Type B pancreatic cell (in vitro differentiated cells): Measurements from ENCODE around the gene CACNA1B. TPM values are rescaled to one million over a fixed set of nuclear protein-coding genes. Genes with fewer than 3 reads are reported as not detected.

ENCODE experiments used
- DNase-seq: peaks from one replicate; pipeline ENCODE4 v3.0.0; 2021; ENCODE audit warnings: mixed read lengths; ENCODE audit not compliant: unreplicated experiment; ENCODE audit errors: extremely low spot score
- H3K27ac Mint-ChIP-seq: 2 replicates; pipeline ENCODE4 v1.8.0; 2021; ENCODE audit warnings: mild to moderate bottlenecking, mixed read lengths
- H3K27me3 Mint-ChIP-seq: 2 replicates; pipeline ENCODE4 v1.8.0; 2021; ENCODE audit warnings: mixed read lengths
- H3K36me3 Mint-ChIP-seq: 2 replicates; pipeline ENCODE4 v1.8.0; 2021; ENCODE audit warnings: mixed read lengths
- H3K4me1 Mint-ChIP-seq: one replicate; pipeline ENCODE4 v1.8.0; 2021; ENCODE audit warnings: mixed read lengths; ENCODE audit not compliant: unreplicated experiment
- H3K4me3 Mint-ChIP-seq: 2 replicates; pipeline ENCODE4 v1.8.0; 2021; ENCODE audit warnings: mild to moderate bottlenecking, mixed read lengths
- H3K9me3 Mint-ChIP-seq: 2 replicates; pipeline ENCODE4 v1.8.0; 2021; ENCODE audit warnings: mixed read lengths
- total RNA-seq: library from RNA; stranded (reverse); gene quantifications from 2 replicates; pipeline ENCODE4 v1.2.1, GENCODE V29; 2021; ENCODE audit warnings: low replicate concordance
- TF ChIP-seq, protein P1 (sequence below): fragments of 200-600 bp; sonication (generic); conservative IDR thresholded peaks from 2 replicates; pipeline ENCODE4 v1.5.0; 2021; ENCODE audit warnings: antibody characterized with exemption, mild to moderate bottlenecking

The CACNA1B gene
- total RNA-seq, 1 donor from 2014 or later: 2.4 TPM

DNA sequence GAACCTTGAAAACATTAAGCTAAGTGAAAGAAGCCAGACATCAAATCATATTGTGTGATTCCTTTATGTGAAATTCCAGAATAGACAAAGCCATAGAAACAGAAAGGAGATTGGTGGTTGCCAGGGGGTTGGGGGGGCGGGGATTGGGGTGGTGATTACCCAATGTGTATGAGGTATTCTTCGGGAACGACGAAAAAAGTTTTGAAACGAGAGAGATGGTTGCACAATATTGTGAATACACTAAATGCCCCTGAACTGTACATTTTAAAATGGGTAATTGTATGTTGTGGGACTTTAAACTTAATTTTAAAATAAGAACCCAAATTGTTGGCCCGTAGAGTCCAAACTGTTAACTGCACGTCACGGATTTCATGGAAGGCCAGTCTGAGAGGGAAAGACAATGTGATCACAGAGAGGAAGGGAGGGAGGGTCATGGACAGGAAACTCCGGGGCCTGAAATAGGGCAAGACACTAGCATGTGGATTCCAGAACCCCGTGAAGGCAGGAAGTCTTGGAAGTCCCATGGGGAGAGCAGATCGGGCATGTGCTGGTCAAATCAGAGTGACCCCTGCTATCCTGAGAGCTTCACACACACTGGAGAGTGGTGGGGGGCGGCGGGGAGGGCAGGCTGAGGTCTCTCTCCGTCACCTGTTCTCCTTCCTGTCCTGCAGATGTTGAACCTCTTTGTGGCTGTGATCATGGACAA is 218.4 kb downstream of the CACNA1B start:
- DNase-seq: no peak
- TF ChIP-seq, protein P1, sequence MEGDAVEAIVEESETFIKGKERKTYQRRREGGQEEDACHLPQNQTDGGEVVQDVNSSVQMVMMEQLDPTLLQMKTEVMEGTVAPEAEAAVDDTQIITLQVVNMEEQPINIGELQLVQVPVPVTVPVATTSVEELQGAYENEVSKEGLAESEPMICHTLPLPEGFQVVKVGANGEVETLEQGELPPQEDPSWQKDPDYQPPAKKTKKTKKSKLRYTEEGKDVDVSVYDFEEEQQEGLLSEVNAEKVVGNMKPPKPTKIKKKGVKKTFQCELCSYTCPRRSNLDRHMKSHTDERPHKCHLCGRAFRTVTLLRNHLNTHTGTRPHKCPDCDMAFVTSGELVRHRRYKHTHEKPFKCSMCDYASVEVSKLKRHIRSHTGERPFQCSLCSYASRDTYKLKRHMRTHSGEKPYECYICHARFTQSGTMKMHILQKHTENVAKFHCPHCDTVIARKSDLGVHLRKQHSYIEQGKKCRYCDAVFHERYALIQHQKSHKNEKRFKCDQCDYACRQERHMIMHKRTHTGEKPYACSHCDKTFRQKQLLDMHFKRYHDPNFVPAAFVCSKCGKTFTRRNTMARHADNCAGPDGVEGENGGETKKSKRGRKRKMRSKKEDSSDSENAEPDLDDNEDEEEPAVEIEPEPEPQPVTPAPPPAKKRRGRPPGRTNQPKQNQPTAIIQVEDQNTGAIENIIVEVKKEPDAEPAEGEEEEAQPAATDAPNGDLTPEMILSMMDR: no peak
- Mint-ChIP-seq H3K4me1 (no peaks in the 10 kb centered on the region), H3K9me3 (peaks cover 5% of the 10 kb centered on the region), H3K4me3 (no peak overlapping the region), H3K36me3 (no peaks in the 10 kb centered on the region), H3K27ac (no peak overlapping the region), H3K27me3 (no peaks in the 10 kb centered on the region)

DNA sequence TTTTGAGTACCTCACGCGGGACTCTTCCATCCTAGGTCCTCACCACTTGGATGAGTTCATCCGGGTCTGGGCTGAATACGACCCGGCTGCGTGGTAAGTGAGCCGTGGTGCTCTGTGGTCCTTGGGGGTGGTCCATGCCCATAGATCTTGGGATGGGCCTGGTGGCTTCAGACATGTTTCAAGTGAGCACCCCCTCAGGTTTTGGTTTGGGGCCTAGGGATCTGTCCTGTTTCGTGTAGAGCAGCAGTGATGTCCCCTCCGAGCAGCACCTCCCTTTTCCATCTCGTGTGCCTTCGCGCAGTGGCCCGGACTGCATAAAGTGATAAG is 218.9 kb downstream of the CACNA1B start:
- TF ChIP-seq, protein P1: no peak
- Mint-ChIP-seq H3K4me1 (no peaks in the 10 kb centered on the region), H3K36me3 (no peaks in the 10 kb centered on the region), H3K9me3 (peaks cover 5% of the 10 kb centered on the region), H3K27me3 (no peaks in the 10 kb centered on the region), H3K27ac (no peak overlapping the region), H3K4me3 (no peak overlapping the region)
- peak; percentile 53 for DNase-seq

DNA sequence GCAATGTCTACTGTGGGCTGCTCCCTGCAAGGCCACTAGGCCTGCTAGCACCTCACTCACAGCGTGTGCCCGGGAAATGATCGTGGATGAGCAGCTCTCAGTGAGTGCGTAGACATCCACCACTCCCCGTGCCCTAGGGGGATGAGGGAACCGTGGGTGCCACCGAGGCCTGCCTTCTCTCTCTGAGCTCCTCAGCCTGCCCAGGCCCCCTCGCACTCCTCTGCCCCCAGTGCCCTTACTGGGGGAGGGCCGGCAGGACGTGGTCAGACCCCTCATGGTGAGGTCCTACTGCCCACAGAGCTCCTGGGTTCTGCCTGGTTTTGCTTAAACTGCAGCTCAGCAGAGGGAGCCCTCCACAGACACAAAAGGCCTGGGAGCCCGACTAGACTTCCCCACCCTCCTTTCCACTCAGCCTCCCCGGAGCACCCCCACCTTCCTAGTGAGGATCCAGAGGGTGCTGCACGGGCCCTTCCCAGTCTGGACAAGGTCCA is 220.0 kb downstream of the CACNA1B start:
- DNase-seq: peak; percentile 51
- Mint-ChIP-seq H3K27me3 (no peaks in the 10 kb centered on the region), H3K4me3 (no peak overlapping the region), H3K27ac (no peak overlapping the region), H3K4me1 (no peaks in the 10 kb centered on the region), H3K36me3 (no peaks in the 10 kb centered on the region), H3K9me3 (peaks cover 5% of the 10 kb centered on the region)
- TF ChIP-seq, protein P1: no peak

DNA sequence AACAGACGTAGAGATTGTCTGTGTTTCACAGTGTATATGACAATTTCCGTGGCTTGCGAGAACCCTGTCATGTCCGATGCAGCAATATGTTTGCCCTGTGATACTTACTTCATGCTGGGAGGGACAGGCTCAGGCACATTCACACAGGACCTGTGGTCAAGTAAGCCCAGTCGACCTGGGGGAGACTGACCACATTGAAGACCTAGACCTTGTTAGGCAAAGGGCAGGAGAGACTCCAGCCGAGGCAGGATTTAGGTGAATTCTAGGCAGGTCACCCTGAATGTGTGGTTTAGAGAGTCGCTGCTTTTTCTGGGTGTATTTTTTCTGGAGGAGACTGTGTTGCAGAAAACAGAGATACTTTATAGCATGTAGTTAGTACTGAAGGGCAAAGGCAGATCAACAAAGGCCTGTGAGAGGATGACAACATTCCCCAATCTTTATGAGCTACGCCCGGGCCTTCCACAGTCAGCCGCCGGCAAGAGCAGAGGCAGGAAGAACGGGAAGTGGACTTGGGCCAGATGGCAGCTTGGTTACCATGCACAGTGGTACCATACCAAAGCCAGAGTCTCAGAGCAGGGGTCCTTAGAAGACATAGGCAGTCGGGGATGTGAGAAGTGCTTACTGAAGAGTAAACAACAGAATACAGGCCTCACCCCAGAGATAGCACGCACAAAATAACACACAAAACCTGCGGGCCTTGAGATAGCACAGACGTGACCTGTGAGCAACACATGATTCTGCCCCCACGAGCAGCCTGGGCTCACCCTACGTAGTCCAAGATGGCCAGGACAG is 220.7 kb downstream of the CACNA1B start:
- no peaks in the 10 kb centered on the region for H3K4me1 Mint-ChIP-seq
- TF ChIP-seq, protein P1: no peak
- H3K27ac Mint-ChIP-seq: no peak overlapping the region
- no peaks in the 10 kb centered on the region for H3K27me3 Mint-ChIP-seq
- H3K36me3 Mint-ChIP-seq: no peaks in the 10 kb centered on the region
- peaks cover 5% of the 10 kb centered on the region for H3K9me3 Mint-ChIP-seq
- peak; percentile 43 for DNase-seq
- H3K4me3 Mint-ChIP-seq: no peak overlapping the region

DNA sequence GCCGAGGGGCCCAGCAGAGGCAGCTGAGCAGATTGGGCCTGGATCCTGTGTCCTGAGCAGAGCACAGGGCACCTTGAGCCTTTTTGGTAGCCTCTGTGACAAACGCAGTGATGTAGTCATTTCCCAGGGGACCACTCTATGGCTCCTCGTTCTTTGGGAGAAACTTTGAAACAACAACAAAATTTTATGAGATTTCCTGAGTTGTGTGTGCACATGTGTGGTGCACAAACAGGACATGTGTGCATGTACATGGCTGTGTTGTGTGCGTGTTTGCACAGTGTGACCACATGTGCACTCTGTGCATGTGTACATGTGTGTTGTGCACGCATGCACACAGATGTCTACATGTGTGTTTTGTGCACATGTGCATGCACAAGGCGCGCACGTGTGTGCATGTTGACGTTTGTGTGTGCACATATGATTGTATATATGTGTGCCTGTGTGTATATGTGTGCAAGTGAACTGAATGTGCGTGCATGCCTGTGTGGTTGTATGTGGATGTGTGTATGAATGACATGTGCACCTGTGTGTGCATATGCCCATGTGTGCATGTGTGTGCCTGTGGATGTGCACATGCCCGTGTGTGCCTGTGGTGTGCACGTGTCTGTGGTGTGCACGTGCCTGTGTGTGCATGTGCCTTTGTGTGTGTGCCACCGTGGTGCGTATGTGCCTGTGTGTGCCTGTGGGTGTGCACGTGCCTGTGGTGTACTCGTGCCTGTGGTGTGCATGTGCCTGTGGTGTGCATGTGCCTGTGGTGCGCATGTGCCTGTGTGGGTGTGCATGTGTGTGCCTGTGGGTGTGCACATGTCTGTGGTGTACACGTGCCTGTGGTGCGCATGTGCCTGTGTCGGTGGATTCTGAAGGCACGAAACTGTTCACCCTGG is 221.6 kb downstream of the CACNA1B start:
- Mint-ChIP-seq H3K36me3 (no peaks in the 10 kb centered on the region), H3K4me1 (no peaks in the 10 kb centered on the region), H3K4me3 (no peak overlapping the region), H3K27ac (no peak overlapping the region), H3K27me3 (no peaks in the 10 kb centered on the region), H3K9me3 (peaks cover under 1% of the 10 kb centered on the region)
- TF ChIP-seq, protein P1: no peak
- DNase-seq: peak; percentile 45
